SU-DHL-6 (cell line): ENCODE results near the gene GPR143.

Source experiments
- CTCF ChIP-seq: fragments of 200-600 bp; sonication (generic); IDR thresholded peaks from one replicate; pipeline ENCODE4 v1.5.1; 2017; ENCODE audit warnings: antibody characterized with exemption, mild to moderate bottlenecking, low read length, moderate library complexity; ENCODE audit not compliant: insufficient read depth, poor library complexity, severe bottlenecking
- EZH2phosphoT487 ChIP-seq: fragments of 200-600 bp; sonication (generic), shearing (Covaris generic); conservative IDR thresholded peaks from 2 replicates; pipeline ENCODE4 v1.6.1; 2018; ENCODE audit warnings: mild to moderate bottlenecking, antibody characterized with exemption, low read length, moderate library complexity, mixed read lengths

GRCh38 chrX:9681011-9681410 lies 84.6 kb downstream of the GPR143 start:
- TF ChIP-seq CTCF: no peak
- no peak for TF ChIP-seq EZH2phosphoT487
